CD4-positive, alpha-beta T cell treated with Interleukin-21 for 1 hour (primary cell): Measurements from ENCODE around the gene PRR16.

Source experiments
- DNase-seq: peaks from one replicate; pipeline ENCODE4 v3.0.0-alpha.2; 2020

Gene PRR16

DNA sequence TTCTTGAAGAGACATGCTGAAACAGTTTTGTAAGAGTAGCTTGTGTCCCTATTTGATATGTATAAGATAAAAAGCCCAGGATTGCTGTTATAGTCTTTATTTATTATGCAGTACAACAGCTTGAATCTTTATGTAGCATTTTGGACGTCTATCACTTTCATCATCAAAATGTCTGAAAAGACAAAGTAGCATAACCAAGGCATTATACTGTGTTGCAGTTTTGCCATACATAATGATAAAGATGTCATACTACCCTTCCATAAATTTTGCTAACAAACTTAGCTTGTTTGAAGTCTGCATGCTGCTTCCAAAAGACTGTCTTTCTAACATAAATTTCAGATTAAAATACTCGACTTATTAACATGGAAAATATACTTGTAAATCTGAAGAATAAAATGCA is 127.8 kb downstream of the PRR16 start:
- DNase-seq = no peak

DNA sequence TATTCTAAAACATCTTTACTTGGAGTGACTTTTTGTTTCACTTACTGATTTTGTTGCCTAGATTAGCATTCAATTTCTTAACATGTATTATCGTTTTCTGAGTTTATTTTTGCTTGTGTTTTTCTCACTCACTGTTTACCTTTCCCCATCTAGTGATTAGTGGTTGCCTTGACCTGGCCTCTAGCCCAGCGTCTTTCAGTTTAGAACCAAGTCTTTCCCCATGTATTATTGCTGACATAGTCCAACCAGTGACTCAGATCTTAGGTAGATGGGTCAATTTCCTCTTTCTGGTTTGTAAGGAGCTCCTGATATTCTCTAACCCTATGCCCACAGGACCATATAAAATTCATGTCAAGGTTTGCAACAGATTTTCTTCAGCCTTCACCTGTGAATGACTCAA is 135.5 kb downstream of the PRR16 start:
- DNase-seq = no peak

DNA sequence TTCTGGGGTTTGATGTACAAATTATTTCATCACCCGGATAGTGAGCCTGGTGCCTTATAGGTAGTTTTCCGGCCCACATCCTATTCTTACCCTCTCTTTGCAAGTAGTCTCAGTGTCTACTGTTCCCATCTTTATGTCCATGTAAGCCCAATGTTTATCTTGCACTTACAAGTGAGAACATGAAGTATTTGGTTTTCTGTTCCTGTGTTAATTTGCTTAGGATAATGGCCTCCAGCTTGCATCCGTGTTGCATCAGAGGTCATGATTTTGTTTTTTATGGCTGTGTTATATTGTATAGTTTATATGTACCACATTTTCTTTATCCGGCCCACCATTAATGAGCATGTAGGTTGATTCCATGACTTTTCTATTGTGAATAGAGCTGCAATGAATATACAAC is 136.5 kb downstream of the PRR16 start:
- no peak for DNase-seq

DNA sequence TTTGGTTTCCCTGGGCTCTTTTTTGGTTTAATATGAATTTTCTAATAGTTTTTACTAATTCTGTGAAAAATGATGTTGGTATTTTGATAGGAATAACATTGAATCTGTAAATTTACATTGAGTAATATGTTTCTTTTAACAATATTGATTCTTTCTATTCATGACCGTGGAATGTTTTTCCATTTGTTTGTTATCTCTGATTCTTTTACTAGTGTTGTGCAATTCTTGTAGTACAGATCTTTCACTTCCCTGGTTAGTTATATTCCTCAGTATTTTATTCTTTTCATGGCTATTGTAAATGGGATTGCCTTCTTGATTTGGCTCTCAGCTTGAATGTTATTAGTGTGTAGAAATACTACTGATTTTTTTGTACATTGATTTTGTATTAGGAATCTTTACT is 137.9 kb downstream of the PRR16 start:
- no peak for DNase-seq

DNA sequence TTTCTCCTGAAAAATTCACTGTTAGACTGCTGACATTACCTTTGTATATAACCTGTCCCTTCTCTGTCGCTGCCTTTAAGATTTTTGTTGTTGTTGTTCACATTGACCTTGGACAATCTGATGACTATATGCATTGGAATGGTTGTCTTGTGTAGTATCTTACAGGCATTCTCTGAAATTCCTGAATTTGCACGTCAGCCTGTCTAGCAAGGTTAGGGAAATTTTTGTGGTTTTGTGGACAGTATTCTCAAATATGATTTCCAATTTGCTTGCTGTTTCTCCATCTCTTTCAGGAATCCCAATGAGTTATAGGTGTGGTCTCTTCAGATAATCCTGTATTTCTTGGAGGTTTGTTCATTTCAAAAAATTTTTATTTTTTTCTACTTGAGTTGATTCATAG is 140.8 kb downstream of the PRR16 start:
- no peak for DNase-seq

DNA sequence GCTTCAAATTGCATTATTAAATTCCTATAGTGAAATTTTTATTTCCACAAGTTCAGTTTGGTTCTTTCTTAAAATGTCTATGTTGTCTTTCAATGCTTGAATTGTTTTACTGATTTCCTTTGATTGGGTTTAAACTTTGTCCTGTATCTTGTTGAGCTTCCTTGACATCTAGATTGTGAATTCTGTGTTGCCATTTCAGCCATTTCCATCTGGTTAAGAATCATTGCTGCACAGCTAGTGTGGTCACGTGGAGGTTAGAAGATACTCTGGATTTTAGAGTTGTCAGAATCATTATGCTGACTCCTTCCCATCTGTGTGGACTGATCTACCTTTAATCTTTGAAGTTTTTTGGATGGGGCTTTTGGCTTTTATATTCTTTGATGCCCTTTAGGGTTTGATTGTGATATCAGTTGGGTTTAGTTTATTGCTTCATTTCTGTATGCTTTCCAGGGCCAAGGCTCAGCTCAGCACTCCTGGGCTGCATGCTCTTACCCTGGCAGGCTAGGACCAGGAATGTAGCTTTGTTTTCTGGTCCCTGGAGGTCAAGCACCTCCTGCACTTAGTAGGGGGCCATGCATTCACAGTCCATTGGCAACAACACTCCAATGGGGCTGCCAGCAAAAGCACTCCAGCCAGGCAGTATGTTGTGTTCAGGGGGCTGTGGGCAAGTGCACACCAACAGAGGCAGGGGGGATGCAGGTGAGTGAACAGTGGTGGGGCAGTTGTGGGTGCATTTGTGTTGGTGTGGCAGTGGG is 141.4 kb downstream of the PRR16 start:
- DNase-seq = no peak

DNA sequence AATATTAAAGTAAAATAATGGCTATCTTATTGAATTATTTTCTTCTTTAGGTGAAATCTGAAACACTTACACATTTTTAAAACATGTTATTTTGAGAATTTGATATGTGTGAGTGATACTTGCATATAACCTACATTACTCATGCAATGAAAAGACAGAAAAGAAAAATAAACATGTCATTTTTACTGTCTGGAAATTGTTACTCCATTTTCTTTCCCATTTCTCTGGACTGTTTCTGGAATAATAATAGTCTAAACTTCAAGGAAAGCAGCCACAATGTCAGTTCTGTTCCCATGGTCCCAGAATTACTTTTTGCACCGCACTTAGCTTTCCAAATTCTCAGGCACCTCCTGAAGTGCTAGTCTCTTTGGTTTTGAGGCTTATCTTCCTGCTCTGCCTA is 145.5 kb downstream of the PRR16 start:
- DNase-seq = no peak

DNA sequence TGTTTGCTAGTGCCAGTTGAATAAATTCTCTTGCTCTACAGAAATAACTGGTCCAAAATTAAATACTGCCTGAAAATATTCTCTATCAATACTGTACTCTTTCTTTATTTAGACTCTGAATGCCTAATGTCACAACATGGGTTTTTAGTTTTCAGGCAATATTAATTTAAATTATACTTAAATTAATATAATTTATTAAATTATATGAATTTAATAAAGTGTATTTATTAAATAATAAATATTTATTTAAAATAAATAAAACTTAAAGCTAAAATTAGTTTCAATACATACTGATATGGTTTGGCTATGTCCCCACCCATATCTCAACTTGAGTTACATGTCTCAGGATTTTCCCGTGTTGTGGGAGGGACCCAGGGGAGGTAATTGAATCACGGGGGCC is 146.0 kb downstream of the PRR16 start:
- DNase-seq = no peak

DNA sequence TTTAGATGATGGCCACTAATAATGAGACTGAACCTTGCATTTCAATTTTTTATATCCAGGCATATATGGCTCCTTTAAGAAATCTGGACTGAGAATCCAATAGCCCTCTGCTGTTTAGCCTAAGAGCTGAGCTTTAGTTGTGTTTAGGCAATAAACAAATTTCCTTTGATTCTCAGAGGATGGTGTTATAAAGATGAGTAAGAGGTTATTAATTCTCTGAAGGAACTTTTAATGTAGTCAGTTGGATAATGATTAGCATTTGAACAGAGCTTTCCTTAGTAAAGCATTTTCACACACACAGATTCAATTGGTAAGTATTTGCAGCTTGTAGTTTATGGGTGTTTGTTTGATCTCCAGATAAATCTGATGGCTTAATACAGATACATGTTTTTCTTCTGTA is 149.6 kb downstream of the PRR16 start:
- DNase-seq = no peak

DNA sequence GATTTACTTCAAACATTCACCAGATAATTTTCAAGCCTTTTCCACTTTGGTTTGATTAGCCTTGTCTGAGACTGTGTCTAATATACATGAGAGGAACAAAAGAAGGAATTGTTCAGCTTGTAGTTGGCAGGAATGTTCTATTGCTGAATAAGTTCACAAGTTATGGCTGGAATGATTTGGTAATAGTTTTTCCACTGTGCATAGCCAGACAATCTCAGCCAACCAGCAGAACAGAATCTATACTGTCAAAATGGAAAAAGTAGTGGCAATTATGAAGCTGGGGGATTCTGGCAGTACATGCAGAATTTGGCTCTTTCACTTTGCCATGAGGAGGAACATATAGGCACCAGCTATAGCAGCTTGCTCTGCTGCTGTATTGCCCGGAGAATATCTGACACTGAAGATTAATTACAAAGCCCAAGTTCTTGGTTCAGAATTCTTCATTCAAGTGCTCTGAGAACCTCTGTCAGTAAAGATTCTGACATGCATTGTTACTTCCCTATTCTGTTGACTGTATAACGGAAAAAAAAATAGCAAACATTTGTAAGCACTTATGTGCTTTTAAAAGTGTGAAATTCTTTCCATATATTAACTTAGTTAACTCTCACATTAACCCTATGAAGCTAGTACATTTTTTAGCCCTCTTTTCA is 150.6 kb downstream of the PRR16 start:
- no peak for DNase-seq

DNA sequence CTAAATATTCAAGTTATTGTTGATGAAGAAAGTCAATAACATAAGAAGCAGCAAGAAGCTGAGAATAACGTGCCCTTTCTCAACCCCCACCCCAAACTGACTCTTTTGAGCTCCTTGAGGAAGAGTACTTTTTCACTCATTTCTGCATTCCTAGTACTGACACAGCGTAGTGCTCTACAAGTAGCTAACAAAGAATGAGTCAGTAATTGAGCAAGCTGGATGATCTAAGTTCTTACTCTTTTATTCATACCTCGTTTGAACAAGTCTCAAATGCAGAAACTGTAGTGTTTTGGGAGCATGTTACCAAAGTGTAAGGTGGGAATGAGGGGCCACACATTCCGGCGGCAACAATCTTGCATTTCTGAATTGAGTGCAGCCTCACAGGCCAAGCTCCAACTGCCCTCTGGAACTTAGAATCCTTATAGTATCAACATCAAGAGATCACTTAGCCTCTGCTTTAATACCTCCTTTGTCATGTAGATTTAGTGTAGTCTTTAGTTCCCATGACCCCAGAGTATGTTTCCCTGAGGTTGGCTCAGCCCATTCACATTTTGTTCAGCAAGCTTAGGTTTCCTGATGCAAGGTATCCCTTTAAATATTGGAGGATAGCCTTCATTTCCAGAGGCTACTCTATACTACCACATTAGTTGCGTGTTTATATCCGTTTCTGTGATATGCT is 152.0 kb downstream of the PRR16 start:
- no peak for DNase-seq

DNA sequence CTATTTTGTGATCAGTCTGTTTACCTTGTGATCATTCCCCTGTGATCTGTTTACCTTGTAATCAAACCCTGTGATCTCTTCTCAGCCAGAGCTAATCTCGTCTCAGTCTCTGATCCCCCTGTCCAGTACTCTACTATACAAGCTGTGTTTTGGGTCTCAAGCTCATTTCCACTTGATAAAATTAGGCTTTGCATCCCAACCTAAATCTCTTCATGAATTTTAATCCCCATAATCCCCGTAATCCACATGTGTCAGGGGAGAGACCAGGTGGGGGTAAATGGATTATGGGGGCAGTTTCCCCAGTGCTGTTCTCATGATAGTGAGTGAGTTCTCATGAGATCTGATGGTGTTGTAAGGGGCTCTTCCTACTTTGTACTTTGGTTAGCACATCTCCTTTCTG is 157.2 kb downstream of the PRR16 start:
- DNase-seq = no peak

DNA sequence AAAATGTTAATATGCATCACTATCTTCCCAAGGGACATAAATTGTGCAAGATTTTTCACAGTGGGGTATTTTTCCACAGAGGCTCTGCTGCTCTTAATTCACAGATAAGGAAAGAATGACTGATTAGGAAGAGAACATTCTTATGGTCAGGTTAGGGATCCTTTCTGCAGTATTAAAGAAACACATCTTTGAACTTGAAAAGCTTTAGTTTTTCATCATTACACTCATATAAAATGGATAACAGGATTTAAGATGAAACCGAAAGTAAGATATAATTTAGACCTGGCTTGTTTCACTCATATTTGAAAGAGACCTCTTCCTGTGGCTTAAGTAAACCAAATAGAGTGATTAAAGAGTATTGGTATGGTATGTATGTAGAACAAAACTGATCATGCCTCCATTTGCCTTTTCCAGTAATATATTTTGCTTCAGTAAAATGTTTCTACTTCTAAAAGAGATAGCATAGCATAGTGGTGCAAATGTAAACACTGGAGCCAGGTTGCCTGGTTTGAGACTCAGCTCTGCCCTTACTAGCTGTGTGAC is 160.0 kb downstream of the PRR16 start:
- DNase-seq = no peak

DNA sequence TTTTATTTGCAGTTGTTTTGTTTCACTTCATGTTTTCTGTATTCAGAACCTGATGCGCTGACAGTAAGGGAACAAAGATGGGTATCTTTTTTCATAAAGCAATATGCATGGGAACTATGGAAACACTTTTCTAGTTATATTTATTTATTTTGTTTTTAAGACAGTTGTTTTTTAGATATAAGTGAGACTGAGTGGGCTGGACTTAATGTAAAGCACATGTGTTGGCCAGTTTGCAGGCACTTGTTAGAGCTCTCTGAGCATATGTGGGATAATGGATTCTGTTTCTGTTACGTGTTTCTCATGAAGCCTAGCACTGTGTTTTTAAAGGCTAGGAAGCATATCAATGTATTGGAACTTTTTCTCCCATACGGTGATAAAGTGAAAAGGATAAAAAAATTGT is 164.1 kb downstream of the PRR16 start:
- no peak for DNase-seq

DNA sequence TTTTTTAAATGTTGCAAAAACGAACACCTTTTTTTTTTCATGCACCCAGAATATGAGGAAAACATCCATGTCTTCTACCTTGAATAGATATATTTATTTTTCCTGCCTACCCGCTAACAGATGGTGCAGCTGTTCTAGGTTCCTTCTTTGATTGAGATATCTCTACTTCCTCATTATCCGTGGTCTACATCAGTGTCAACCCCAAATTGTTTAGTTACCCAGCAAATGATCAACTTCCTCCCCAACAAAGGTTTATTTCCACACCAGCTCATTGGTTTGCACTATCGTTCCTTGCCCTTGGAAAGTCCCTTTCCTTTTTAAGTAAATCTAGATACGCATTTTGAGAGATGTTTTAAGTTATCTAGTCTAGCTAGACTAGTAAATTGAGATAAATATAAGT is 166.4 kb downstream of the PRR16 start:
- DNase-seq = no peak

DNA sequence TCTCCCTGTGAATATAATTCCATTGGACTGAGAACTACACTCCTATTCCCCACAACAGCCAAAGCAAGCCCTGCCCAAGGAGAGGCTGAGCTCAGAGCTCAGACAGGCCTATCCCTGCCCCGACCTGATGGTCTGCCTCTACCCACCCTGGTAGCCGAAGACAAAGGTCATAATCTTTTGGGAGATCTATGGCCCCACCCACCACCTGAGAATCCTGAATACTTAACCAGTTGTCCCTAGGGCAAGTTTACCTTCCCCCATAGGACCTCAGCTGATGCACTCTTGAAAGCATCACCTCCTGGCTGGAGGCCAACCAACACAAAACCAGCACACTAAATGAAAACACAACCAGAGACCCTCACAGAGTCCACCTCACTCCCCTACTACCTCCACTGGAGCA is 167.5 kb downstream of the PRR16 start:
- no peak for DNase-seq

DNA sequence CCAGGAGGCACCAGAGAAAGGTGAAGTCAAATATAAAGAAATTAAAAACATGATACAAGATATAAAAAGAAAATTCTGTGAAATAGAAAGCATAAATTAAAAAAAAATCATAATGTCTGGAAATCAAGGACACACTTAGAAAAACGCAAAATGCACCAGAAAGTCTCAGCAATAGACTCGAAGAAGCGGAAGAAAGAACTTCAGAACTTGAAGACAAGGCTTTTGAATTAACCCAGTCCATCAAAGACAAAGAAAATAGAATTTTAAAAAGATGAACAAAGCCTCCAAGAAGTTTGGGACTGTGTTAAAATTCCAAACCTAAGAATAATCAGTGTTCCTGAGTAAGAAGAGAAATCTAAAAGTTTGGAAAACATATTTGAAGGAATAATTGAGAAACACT is 168.3 kb downstream of the PRR16 start:
- no peak for DNase-seq

DNA sequence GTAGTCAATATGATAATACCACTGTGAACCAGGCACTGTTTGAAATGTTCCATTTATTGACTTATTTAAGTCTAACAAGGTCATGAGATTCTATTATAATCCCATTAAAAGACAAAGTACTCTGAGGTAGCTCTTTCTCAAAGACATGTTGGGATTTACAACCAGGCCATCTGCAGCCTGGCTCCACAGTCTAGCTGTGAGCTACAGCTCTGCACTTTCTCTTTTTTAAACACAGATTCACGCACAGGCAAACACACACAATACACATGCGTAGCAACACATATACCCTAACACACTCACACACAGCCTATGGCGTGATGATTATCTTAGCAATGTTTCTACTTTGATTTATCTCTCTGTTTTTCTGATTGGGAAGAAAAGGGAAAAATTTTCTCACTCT is 174.3 kb downstream of the PRR16 start:
- DNase-seq = no peak

DNA sequence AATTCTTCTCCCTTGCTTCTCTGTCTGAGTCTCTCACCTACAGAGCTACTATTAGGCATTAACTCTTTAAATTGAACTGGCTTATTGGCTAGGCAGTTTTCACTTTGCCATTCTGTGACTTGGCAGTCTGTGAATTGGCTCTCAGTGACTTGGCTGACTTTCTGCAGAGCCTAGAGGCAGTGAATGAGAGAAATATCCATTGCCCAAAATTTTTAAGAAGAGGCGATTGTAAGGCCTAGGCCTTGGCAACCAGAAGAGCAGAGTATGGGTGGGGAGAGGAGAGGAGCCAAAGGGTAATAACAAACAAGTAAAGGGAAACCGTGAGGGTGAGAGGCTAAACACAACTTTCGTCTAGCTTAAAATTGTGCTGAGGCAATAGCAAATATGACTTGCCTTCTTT is 176.7 kb downstream of the PRR16 start:
- DNase-seq = no peak

DNA sequence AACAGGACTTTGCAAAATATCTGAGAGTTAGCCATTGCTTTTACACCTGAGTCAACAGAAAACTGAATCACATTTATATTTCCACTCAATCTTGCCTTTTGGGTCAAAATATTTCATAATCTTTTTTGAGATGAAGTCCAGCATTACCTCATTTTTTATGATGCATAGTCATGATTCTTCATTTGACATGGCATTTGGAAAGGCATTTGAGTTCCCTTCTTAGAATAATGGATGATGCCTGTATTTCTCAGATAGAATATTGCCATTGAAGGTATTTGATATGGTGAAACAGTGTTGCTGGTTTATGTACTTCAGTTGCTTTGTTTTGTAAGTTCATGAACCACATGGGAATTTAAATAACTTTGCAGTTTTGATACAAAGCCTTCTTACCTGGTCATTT is 180.4 kb downstream of the PRR16 start:
- DNase-seq = no peak

DNA sequence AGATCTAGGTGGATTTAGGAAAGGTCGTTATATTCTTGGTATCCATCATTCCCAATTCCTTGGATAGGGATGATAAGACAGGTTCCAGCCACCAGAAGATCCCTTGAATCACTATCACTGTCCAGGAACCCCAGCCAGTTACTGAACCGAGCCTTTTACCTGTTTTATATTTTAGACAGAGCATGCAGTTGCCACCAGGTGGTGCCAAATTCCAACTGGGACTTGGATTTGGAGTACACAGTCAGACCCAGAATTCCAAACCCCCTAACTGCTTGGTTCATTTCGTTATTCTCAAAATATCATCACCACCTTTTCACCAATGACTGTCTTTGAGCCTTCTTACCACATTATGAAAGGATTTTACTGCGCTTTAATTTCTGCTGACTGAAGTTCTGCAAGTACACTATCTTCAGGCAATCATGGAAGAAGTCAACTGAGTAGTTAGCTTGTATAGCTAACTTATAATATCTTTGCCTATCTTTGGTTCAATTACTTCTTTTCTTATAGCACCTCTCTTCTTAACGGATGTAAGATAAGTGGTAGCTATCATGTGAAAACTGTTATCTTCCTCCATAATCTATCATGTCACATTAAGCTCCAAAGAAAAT is 191.8 kb downstream of the PRR16 start:
- no peak for DNase-seq

DNA sequence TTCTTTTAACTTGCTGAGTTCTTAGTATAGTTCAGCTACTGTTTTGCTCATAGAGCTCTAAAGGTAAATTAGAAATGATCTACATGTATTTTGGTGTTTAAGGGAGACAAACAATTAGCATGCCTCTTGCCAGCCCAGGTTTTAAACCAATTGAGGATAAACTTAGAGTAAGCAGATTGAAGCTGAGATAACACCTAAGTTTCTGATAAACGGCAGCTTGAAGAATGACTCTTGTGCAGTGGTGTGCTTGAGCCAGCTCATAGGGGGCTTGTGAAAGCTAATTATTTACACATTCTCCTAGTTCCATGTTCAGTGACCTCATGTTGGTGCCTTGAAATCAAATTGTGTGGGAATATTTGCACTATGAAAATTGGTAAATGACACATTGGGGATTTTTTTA is 193.0 kb downstream of the PRR16 start:
- DNase-seq = no peak

DNA sequence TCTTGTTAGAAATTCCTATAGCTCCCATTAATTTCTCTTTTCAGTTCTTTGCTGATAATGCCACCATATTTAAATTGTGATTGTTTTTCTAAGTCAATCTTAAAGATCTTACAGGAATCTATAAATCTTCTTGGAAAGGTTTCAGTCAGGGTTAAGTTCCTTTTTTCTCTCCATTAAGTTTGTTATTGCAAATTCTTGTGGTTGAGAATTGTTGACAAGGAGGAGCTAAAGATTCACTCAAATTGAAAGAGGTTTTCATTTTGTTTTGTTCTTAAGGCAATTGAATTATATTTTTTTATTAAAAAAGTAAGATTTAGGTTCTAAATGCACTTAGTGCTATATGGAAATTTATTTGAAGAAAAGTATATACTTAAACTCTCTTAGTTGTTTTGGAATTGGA is 213.4 kb downstream of the PRR16 start:
- DNase-seq = no peak

DNA sequence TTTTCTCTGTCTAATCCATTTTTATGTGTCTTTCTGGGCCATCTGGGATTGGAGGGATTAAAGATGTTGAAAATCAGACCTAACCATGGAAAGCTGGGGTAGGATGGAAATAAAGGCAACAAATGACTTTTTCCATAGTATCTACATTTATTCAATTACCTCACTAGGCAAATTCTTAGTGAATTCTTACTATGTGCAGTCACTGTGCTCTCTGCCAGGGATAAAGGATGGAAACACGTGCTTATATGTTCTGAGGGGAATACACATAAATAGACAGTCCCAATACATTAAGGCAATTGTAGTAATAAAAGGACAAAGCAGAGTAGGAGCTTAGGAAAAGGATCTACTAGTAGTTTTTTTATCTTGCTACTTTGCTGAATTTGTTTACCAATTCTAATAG is 214.2 kb downstream of the PRR16 start:
- DNase-seq = no peak
